Lower leg skin (tissue), 3 donors: ENCODE data around the gene PPTC7.

Experiments
- CTCF ChIP-seq, 3 donors: fragments of 450-650 bp; IDR thresholded peaks; one replicate each; pipeline ENCODE4 v1.5.1; 2016; ENCODE audit warnings: antibody characterized with exemption in 3 of 3, mild to moderate bottlenecking in 3 of 3, moderate library complexity in 2 of 3
- POLR2A ChIP-seq, 2 donors: fragments of 450-650 bp; IDR thresholded peaks; one replicate each; pipeline ENCODE4 v1.6.1; 2016 to 2017; ENCODE audit warnings: antibody characterized with exemption in 2 of 2, mild to moderate bottlenecking in 1 of 2, moderate library complexity in 1 of 2

GRCh38 chr12:110532644-110533043, 50.5 kb downstream of the PPTC7 start:
- TF ChIP-seq POLR2A (IDR thresholded peaks at IDR 0.05) (no peak), CTCF (IDR thresholded peaks at IDR 0.05) (no peak)
